Measurements from ENCODE around the gene SSB. TPM values are rescaled to one million over a fixed set of nuclear protein-coding genes. Genes with fewer than 3 reads are reported as not detected.

SSB gene
- total and polyA plus RNA-seq, 4 donors, result 95.9 to 167 (median 134) TPM

DNA sequence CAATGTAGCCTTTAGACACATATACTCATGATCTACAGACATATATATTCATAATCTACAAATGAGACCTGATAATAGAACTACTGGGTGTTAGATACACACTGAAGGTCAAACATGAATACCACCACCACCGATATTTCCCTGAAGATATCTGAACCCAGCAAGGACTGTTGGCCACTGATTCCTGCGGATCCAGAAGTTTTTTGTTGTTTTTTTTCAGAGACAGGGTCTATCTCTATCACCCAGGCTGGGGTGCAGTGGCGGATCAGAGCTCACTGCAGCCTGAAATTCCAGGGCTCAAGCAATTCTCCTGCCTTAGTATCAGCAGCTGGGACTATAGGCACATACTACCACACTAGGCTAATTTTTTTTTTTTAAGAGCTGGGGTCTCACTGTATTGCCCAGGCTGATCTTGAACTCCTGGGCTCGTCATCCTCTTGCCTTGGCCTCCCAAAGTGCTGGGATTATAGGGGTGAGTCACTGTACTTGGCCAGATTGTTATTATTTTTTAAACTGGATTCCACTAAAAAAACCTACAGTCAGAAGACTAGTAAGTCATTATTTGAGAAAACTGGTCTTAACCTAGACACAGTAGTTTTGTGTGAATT lies 24.2 kb downstream of the SSB start:
- Histone ChIP-seq H3K9me3 (ENCODE audit: control insufficient read depth, insufficient read depth, low read length) (no peaks in the 10 kb centered on the region), H3K27ac (ENCODE audit: low read depth, low read length) (no peak overlapping the region), H3K4me3 (ENCODE audit: low read depth, low read length) (no peak overlapping the region), H3K27me3 (ENCODE audit: control insufficient read depth, insufficient read depth, low read length) (no peaks in the 10 kb centered on the region), H3K4me1 (ENCODE audit: control insufficient read depth, insufficient read depth, low read length) (peaks cover 16% of the 10 kb centered on the region), H3K36me3 (ENCODE audit: control insufficient read depth, insufficient read depth, low read length) (no peaks in the 10 kb centered on the region)
- DNase-seq (ENCODE audit: low read depth in 4 of 6, low spot score in 6 of 6), result no peak
- 83% methylated on average over 2 of the region's 4 CpGs for WGBS (ENCODE audit: insufficient coverage)

DNA sequence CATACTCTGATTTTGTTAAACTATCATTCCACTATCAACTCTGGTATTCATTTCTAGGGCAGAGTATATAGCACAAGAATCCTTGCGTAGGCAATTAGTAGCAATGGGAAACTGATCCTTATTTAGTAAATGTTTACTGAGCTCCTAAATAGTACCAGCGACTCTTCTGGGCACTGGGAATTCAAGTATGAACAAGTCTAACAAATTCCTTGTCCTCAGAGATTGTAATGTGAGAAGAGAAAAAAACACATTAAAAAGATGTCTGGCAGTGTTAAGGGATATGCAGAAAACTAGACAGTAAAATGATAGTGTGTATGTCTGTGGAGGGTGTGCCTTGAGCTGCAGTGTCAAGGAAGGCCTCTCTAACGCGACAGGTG lies 25.3 kb downstream of the SSB start:
- H3K27ac ChIP-seq (ENCODE audit: low read depth, low read length), result peak overlapping the region; percentile 74
- no peaks in the 10 kb centered on the region for H3K27me3 ChIP-seq (ENCODE audit: control insufficient read depth, insufficient read depth, low read length)
- H3K4me3 ChIP-seq (ENCODE audit: low read depth, low read length), result peak overlapping the region; percentile 82
- no CpG with 5 or more reads among the region's 4 CpGs for WGBS (ENCODE audit: insufficient coverage)
- H3K4me1 ChIP-seq (ENCODE audit: control insufficient read depth, insufficient read depth, low read length), result peaks cover 16% of the 10 kb centered on the region
- peak in 1 of 6 donors; percentile 7 for DNase-seq (ENCODE audit: low read depth in 4 of 6, low spot score in 6 of 6)
- no peaks in the 10 kb centered on the region for H3K36me3 ChIP-seq (ENCODE audit: control insufficient read depth, insufficient read depth, low read length)
- H3K9me3 ChIP-seq (ENCODE audit: control insufficient read depth, insufficient read depth, low read length), result no peaks in the 10 kb centered on the region

DNA sequence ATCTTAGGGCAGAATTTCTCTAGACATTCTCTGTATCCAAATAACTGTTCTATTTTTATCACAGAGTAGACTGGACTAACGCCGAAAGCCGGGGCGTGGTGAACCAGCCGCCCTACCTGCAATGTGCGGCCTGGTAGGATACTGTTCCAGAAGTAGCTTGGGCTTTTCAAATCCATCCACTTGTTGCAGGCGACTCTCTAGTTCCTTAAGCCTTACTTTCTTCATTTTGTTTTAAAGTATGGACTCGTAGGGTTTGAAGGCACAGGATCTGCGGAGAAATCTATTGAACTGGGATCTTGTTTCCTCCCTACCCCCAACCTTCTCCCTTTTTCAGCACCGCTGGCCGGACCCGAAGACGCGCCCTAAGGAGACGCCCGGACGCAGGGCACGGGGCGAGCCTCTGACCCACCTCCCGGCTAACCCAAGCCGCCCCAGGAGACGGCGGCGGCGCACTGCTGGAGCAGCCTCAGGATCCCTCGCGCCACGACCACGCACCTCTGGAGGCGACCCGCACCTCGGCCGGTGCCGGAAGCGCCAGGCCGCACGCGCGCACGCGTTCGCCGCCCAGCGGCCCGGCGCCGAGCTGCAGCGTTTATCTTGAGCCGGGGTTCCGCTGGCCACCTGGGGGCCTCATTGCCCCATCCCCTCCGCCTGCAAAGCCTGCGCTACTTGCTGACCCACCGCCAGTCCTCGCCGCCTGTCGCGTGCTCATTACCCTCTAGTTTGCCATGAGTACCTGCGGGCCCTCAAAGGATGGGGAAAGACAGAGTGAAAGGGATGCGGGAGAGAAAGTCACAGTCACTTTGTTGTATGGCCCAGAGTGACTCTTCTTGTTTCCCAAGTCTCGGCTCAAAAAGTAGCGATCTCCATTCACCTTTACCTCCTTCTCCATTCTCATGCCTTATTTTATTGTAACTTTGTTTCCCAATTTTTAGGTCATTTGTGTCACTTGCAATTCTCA lies 26.0 kb downstream of the SSB start, which contains the start of gene METTL5:
Gene METTL5, minus strand, starts transcription at position 533 of the 961 bp plus-strand sequence. Its CDS starts 308 bp downstream, at position 225.
- no peaks in the 10 kb centered on the region for H3K27me3 ChIP-seq (ENCODE audit: control insufficient read depth, insufficient read depth, low read length)
- DNase-seq (ENCODE audit: low read depth in 4 of 6, low spot score in 6 of 6), result peak in 5 of 6 donors; percentile 64 to 93 (median 76)
- no peaks in the 10 kb centered on the region for H3K9me3 ChIP-seq (ENCODE audit: control insufficient read depth, insufficient read depth, low read length)
- H3K36me3 ChIP-seq (ENCODE audit: control insufficient read depth, insufficient read depth, low read length), result peaks cover 3% of the 10 kb centered on the region
- peak within 1 kb of the TSS; percentile 74 for H3K27ac ChIP-seq (ENCODE audit: low read depth, low read length)
- peaks cover 21% of the 10 kb centered on the region for H3K4me1 ChIP-seq (ENCODE audit: control insufficient read depth, insufficient read depth, low read length)
- WGBS (ENCODE audit: insufficient coverage), result 1% methylated on average over 53 of the region's 61 CpGs
- H3K4me3 ChIP-seq (ENCODE audit: low read depth, low read length), result peak within 1 kb of the TSS; percentile 82

- under 1% methylated on average over 104 of the region's 104 CpGs for WGBS (ENCODE audit: insufficient coverage)
- Histone ChIP-seq H3K4me3 (ENCODE audit: low read depth, low read length) (peak within 1 kb of the TSS; percentile 45), H3K27me3 (ENCODE audit: control insufficient read depth, insufficient read depth, low read length) (no peaks in the 10 kb centered on the region), H3K27ac (ENCODE audit: low read depth, low read length) (peak within 1 kb of the TSS; percentile 70), H3K9me3 (ENCODE audit: control insufficient read depth, insufficient read depth, low read length) (no peaks in the 10 kb centered on the region), H3K4me1 (ENCODE audit: control insufficient read depth, insufficient read depth, low read length) (peaks cover 21% of the 10 kb centered on the region), H3K36me3 (ENCODE audit: control insufficient read depth, insufficient read depth, low read length) (peaks cover 4% of the 10 kb centered on the region)
- peak; percentile 80 to 98 (median 86) for DNase-seq (ENCODE audit: low read depth in 4 of 6, low spot score in 6 of 6)
Measured at GRCh38 chr2:169827272-169828140, 28.8 kb downstream of the SSB start, which contains the start of gene UBR3. Gene UBR3, plus strand, starts transcription at chr2:169827454. Its CDS starts 54 bp downstream, at chr2:169827508.

- Histone ChIP-seq H3K36me3 (ENCODE audit: control insufficient read depth, insufficient read depth, low read length) (peaks cover 4% of the 10 kb centered on the region), H3K27me3 (ENCODE audit: control insufficient read depth, insufficient read depth, low read length) (no peaks in the 10 kb centered on the region), H3K4me1 (ENCODE audit: control insufficient read depth, insufficient read depth, low read length) (peaks cover 17% of the 10 kb centered on the region), H3K4me3 (ENCODE audit: low read depth, low read length) (peak overlapping the region; percentile 45), H3K27ac (ENCODE audit: low read depth, low read length) (peak overlapping the region; percentile 70), H3K9me3 (ENCODE audit: control insufficient read depth, insufficient read depth, low read length) (no peaks in the 10 kb centered on the region)
- 2% methylated on average over 13 of the region's 13 CpGs for WGBS (ENCODE audit: insufficient coverage)
- peak in 3 of 6 donors; percentile 33 to 87 (median 72) for DNase-seq (ENCODE audit: low read depth in 4 of 6, low spot score in 6 of 6)
Measured at GRCh38 chr2:169828141-169828811, 29.6 kb downstream of the SSB start.

GRCh38 chr2:169834401-169834800 lies 35.7 kb downstream of the SSB start:
- H3K4me1 ChIP-seq (ENCODE audit: control insufficient read depth, insufficient read depth, low read length), result peaks cover 2% of the 10 kb centered on the region
- no CpG with 5 or more reads among the region's 1 CpG for WGBS (ENCODE audit: insufficient coverage)
- peaks cover 3% of the 10 kb centered on the region for H3K36me3 ChIP-seq (ENCODE audit: control insufficient read depth, insufficient read depth, low read length)
- no peak overlapping the region for H3K27ac ChIP-seq (ENCODE audit: low read depth, low read length)
- no peaks in the 10 kb centered on the region for H3K27me3 ChIP-seq (ENCODE audit: control insufficient read depth, insufficient read depth, low read length)
- no peak for DNase-seq (ENCODE audit: low read depth in 4 of 6, low spot score in 6 of 6)
- no peak overlapping the region for H3K4me3 ChIP-seq (ENCODE audit: low read depth, low read length)
- no peaks in the 10 kb centered on the region for H3K9me3 ChIP-seq (ENCODE audit: control insufficient read depth, insufficient read depth, low read length)

DNA sequence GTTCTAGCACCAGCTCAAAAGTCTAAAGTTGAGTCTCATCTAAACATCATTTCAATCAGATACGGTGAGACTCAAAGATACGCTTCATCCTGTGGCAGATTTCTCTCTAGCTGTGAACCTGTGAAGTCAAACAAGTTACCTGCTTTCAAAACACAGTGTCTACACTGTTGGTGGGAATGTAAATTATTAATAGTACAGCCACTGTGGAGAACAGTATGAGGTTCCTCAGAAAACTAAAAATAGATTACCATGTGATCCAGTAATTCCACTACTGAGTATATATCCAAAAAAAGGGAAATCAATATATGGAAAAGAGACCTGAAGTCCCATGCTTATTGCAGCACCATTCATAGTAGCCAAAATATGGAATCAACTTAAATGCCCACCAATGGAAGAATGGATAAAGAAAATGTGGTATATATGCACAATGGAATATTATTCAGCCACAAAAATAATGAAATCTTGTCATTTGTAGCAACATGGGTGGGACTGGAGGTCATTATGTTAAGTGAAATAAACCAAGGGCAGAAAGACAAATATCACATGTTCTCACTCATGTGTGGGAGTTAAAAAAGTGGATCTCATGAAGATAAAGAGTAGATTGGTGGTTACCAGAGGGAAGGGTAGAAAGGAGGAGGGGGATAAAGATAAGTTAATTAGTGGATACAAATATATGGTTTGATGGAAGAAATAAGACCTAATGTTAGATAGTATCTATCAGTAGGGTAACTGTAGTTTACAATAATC lies 40.2 kb downstream of the SSB start:
- peaks cover 8% of the 10 kb centered on the region for H3K4me1 ChIP-seq (ENCODE audit: control insufficient read depth, insufficient read depth, low read length)
- H3K27me3 ChIP-seq (ENCODE audit: control insufficient read depth, insufficient read depth, low read length), result no peaks in the 10 kb centered on the region
- no CpG with 5 or more reads among the region's 2 CpGs for WGBS (ENCODE audit: insufficient coverage)
- H3K36me3 ChIP-seq (ENCODE audit: control insufficient read depth, insufficient read depth, low read length), result no peaks in the 10 kb centered on the region
- no peak overlapping the region for H3K4me3 ChIP-seq (ENCODE audit: low read depth, low read length)
- no peaks in the 10 kb centered on the region for H3K9me3 ChIP-seq (ENCODE audit: control insufficient read depth, insufficient read depth, low read length)
- DNase-seq (ENCODE audit: low read depth in 4 of 6, low spot score in 6 of 6), result no peak
- no peak overlapping the region for H3K27ac ChIP-seq (ENCODE audit: low read depth, low read length)

GRCh38 chr2:169839954-169840746 lies 41.5 kb downstream of the SSB start:
- H3K27me3 ChIP-seq (ENCODE audit: control insufficient read depth, insufficient read depth, low read length), result no peaks in the 10 kb centered on the region
- peak overlapping the region; percentile 1 for H3K27ac ChIP-seq (ENCODE audit: low read depth, low read length)
- H3K9me3 ChIP-seq (ENCODE audit: control insufficient read depth, insufficient read depth, low read length), result no peaks in the 10 kb centered on the region
- peaks cover 8% of the 10 kb centered on the region for H3K4me1 ChIP-seq (ENCODE audit: control insufficient read depth, insufficient read depth, low read length)
- DNase-seq (ENCODE audit: low read depth in 4 of 6, low spot score in 6 of 6), result peak in 3 of 6 donors; percentile 14 to 53 (median 30)
- no peaks in the 10 kb centered on the region for H3K36me3 ChIP-seq (ENCODE audit: control insufficient read depth, insufficient read depth, low read length)
- no peak overlapping the region for H3K4me3 ChIP-seq (ENCODE audit: low read depth, low read length)
- 62% methylated on average over 8 of the region's 10 CpGs for WGBS (ENCODE audit: insufficient coverage)
